GM12878 (cell line): ENCODE results near the gene SMAD4. TPM values are rescaled to one million over a fixed set of nuclear protein-coding genes. Genes with fewer than 3 reads are reported as not detected.
A peak's percentile ranks its signal among the peaks of the same experiment; 100 is the strongest.

ENCODE experiments used
- BHLHE40 ChIP-seq, 2 experiments: fragments of 450-650 bp in 1 of 2; IDR thresholded peaks; 2 replicates each; pipeline ENCODE4 v1.6.1; 2011 to 2017; ENCODE audit warnings: low read depth in 2 of 2, borderline replicate concordance in 1 of 2, improper control_type of control experiment in 1 of 2, low read length in 1 of 2, mild to moderate bottlenecking in 1 of 2
- CEBPB ChIP-seq, 2 experiments: fragments of 150-350 bp in 1 of 2; IDR thresholded peaks; 2 replicates each; pipeline ENCODE4 v1.6.1; 2012 to 2014; ENCODE audit warnings: low read depth in 2 of 2, low read length in 2 of 2, borderline replicate concordance in 1 of 2, inconsistent platforms in 1 of 2
- CREB1 ChIP-seq: IDR thresholded peaks from 2 replicates; pipeline ENCODE4 v1.6.1; 2012; ENCODE audit warnings: low read depth, mild to moderate bottlenecking, inconsistent platforms
- EGR1 ChIP-seq, 2 experiments: IDR thresholded peaks; 1 replicate in 1 of 2; 2 replicates in 1 of 2; pipeline ENCODE4 v1.6.1; 2011 to 2012; ENCODE audit warnings: low read depth in 2 of 2, low read length in 2 of 2, borderline replicate concordance in 1 of 2, mild to moderate bottlenecking in 1 of 2, moderate library complexity in 1 of 2
- FOXM1 ChIP-seq: IDR thresholded peaks from 2 replicates; pipeline ENCODE4 v1.6.1; 2012; ENCODE audit warnings: low read depth, mild to moderate bottlenecking, inconsistent platforms, low read length, moderate library complexity
- HCFC1 ChIP-seq: fragments of 150-350 bp; IDR thresholded peaks from 2 replicates; pipeline ENCODE4 v1.6.1; 2014; ENCODE audit warnings: low read length
- HDGF ChIP-seq: fragments of 450-650 bp; IDR thresholded peaks from 2 replicates; pipeline ENCODE4 v1.6.1; 2016; ENCODE audit warnings: antibody characterized with exemption
- JUNB ChIP-seq: IDR thresholded peaks from 2 replicates; pipeline ENCODE4 v1.6.1; 2016; ENCODE audit warnings: antibody characterized with exemption, mild to moderate bottlenecking
- MTA3 ChIP-seq: IDR thresholded peaks from 2 replicates; pipeline ENCODE4 v1.6.1; 2012; ENCODE audit warnings: low read length, inconsistent platforms, borderline replicate concordance
- RCOR1 ChIP-seq: conservative IDR thresholded peaks from 2 replicates; pipeline ENCODE4 v1.6.1; 2012; ENCODE audit warnings: low read depth, low read length, improper control_type of control experiment
- SKIL ChIP-seq: fragments of 450-650 bp; IDR thresholded peaks from 2 replicates; pipeline ENCODE4 v1.6.1; 2017; ENCODE audit warnings: mild to moderate bottlenecking, low read depth, inconsistent platforms; ENCODE audit not compliant: poor library complexity, severe bottlenecking
- SREBF1 ChIP-seq: IDR thresholded peaks from 2 replicates; pipeline ENCODE4 v1.6.1; 2012; ENCODE audit warnings: mild to moderate bottlenecking, low read length
- YY1 ChIP-seq: IDR thresholded peaks from 2 replicates; pipeline ENCODE4 v1.6.1; 2011; ENCODE audit warnings: low read depth, mild to moderate bottlenecking, low read length
- polyA plus RNA-seq, 11 experiments: library from polyadenylated mRNA; depleted of rRNA in 4 of 11; unstranded in 6 of 11; stranded (reverse) in 5 of 11; fragments of >200 nt; fragmentation: Nextera tagmentation in 4 of 11; fragmentation: Illumina TruSeq in 1 of 11; extraction: Ambion mirVana in 4 of 11; extraction: Trizol in 1 of 11; gene quantifications; 1 replicate in 1 of 11; 2 replicates in 10 of 11; pipeline versions ENCODE4 v1.2.1 to v1.2.3, GENCODE V29; 2011 to 2016; ENCODE audit warnings: inconsistent platforms in 2 of 11, missing spikeins in 2 of 11, low read depth in 1 of 11
- total RNA-seq, 4 experiments: library from RNA; depleted of rRNA in 3 of 4; stranded (reverse); fragments of >200 nt in 3 of 4; fragmentation: Illumina TruSeq in 1 of 4; extraction: Trizol in 1 of 4; gene quantifications; 2 replicates each; pipeline versions ENCODE4 v1.2.1 to v1.2.3, GENCODE V29; 2013 to 2021
- TF ChIP-seq, protein P1 (sequence below): IDR thresholded peaks from 2 replicates; pipeline ENCODE4 v1.6.1; 2012; ENCODE audit warnings: low read depth, low read length, improper control_type of control experiment
- TF ChIP-seq, protein P2 (sequence below): IDR thresholded peaks from 2 replicates; pipeline ENCODE4 v1.6.1; 2012; ENCODE audit warnings: mild to moderate bottlenecking, low read depth, low read length
- TF ChIP-seq, protein P3 (sequence below): fragments of 450-650 bp; IDR thresholded peaks from 2 replicates; pipeline ENCODE4 v1.6.1; 2018; ENCODE audit warnings: mild to moderate bottlenecking, low read depth, moderate library complexity; ENCODE audit not compliant: partially characterized antibody
- TF ChIP-seq, protein P4 (sequence below): IDR thresholded peaks from 2 replicates; pipeline ENCODE4 v1.6.1; 2012; ENCODE audit warnings: low read depth, low read length, improper control_type of control experiment

SMAD4 gene
- total and polyA plus RNA-seq, 10 of the 15 experiments (the other 5 are each of a cell fraction or from before 2014, with no cell fraction given): 9.6 to 99.9 (median 37.5) TPM

DNA sequence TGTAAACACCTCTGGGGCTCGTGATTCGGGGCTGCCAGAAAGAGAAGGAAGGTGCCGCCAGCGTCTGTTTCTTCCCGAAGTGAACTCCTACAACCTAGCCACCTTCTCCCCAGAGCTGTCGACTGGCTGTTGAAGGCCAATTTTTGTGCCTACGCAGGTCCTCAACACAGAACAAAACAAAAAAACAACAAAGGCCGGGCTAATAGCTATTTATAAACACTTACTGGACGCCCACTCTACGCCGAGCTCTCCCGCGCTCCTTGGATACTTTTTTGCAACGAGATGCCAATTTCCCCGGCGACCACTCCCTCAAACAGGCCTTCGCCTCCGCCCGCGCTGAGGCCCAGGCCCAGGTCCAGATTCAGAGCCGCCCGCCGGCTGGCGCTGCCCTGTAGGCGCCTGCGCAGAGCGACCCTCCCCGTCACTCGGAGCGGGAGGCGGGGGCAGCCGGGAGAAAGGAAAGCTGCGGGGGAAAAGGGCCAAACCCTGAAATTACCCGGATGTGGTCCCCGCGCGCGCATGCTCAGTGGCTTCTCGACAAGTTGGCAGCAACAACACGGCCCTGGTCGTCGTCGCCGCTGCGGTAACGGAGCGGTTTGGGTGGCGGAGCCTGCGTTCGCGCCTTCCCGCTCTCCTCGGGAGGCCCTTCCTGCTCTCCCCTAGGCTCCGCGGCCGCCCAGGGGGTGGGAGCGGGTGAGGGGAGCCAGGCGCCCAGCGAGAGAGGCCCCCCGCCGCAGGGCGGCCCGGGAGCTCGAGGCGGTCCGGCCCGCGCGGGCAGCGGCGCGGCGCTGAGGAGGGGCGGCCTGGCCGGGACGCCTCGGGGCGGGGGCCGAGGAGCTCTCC lies at the start of gene SMAD4 (continued):
- TF ChIP-seq SKIL: no peak
- TF ChIP-seq, protein P1, sequence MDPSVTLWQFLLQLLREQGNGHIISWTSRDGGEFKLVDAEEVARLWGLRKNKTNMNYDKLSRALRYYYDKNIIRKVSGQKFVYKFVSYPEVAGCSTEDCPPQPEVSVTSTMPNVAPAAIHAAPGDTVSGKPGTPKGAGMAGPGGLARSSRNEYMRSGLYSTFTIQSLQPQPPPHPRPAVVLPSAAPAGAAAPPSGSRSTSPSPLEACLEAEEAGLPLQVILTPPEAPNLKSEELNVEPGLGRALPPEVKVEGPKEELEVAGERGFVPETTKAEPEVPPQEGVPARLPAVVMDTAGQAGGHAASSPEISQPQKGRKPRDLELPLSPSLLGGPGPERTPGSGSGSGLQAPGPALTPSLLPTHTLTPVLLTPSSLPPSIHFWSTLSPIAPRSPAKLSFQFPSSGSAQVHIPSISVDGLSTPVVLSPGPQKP: no peak
- TF ChIP-seq, protein P2, sequence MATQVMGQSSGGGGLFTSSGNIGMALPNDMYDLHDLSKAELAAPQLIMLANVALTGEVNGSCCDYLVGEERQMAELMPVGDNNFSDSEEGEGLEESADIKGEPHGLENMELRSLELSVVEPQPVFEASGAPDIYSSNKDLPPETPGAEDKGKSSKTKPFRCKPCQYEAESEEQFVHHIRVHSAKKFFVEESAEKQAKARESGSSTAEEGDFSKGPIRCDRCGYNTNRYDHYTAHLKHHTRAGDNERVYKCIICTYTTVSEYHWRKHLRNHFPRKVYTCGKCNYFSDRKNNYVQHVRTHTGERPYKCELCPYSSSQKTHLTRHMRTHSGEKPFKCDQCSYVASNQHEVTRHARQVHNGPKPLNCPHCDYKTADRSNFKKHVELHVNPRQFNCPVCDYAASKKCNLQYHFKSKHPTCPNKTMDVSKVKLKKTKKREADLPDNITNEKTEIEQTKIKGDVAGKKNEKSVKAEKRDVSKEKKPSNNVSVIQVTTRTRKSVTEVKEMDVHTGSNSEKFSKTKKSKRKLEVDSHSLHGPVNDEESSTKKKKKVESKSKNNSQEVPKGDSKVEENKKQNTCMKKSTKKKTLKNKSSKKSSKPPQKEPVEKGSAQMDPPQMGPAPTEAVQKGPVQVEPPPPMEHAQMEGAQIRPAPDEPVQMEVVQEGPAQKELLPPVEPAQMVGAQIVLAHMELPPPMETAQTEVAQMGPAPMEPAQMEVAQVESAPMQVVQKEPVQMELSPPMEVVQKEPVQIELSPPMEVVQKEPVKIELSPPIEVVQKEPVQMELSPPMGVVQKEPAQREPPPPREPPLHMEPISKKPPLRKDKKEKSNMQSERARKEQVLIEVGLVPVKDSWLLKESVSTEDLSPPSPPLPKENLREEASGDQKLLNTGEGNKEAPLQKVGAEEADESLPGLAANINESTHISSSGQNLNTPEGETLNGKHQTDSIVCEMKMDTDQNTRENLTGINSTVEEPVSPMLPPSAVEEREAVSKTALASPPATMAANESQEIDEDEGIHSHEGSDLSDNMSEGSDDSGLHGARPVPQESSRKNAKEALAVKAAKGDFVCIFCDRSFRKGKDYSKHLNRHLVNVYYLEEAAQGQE: no peak
- TF ChIP-seq, protein P3, sequence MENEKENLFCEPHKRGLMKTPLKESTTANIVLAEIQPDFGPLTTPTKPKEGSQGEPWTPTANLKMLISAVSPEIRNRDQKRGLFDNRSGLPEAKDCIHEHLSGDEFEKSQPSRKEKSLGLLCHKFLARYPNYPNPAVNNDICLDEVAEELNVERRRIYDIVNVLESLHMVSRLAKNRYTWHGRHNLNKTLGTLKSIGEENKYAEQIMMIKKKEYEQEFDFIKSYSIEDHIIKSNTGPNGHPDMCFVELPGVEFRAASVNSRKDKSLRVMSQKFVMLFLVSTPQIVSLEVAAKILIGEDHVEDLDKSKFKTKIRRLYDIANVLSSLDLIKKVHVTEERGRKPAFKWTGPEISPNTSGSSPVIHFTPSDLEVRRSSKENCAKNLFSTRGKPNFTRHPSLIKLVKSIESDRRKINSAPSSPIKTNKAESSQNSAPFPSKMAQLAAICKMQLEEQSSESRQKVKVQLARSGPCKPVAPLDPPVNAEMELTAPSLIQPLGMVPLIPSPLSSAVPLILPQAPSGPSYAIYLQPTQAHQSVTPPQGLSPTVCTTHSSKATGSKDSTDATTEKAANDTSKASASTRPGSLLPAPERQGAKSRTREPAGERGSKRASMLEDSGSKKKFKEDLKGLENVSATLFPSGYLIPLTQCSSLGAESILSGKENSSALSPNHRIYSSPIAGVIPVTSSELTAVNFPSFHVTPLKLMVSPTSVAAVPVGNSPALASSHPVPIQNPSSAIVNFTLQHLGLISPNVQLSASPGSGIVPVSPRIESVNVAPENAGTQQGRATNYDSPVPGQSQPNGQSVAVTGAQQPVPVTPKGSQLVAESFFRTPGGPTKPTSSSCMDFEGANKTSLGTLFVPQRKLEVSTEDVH: no peak
- no peak for TF ChIP-seq CEBPB (IDR thresholded peaks at IDR 0.05; ENCODE audit: borderline replicate concordance in 1 of 2, low read depth in 2 of 2, low read length in 2 of 2)
- no peak; the same call in 1 of the 2 replicates for TF ChIP-seq RCOR1
- no peak for TF ChIP-seq FOXM1
- no peak; the same call in 1 of the 2 replicates for TF ChIP-seq HDGF
- TF ChIP-seq JUNB: no peak
- TF ChIP-seq SREBF1: no peak
- TF ChIP-seq YY1: peak; percentile 48; the same call in 1 of the 2 replicates
- TF ChIP-seq, protein P4, sequence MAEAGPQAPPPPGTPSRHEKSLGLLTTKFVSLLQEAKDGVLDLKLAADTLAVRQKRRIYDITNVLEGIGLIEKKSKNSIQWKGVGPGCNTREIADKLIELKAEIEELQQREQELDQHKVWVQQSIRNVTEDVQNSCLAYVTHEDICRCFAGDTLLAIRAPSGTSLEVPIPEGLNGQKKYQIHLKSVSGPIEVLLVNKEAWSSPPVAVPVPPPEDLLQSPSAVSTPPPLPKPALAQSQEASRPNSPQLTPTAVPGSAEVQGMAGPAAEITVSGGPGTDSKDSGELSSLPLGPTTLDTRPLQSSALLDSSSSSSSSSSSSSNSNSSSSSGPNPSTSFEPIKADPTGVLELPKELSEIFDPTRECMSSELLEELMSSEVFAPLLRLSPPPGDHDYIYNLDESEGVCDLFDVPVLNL: peak; percentile 57; the same call in 1 of the 2 replicates
- TF ChIP-seq CREB1: 0 out of 2 replicates have a peak, but pooled peaks have one; percentile 9
- no peak for TF ChIP-seq MTA3
- TF ChIP-seq EGR1 (IDR thresholded peaks at IDR 0.05; ENCODE audit: borderline replicate concordance in 1 of 2, low read depth in 2 of 2, low read length in 2 of 2): peak in 1 of 2 experiments; percentile 46; a peak in 1 of 3 replicates
- peak in 1 of 2 experiments; percentile 36; a peak in 2 of 4 replicates for TF ChIP-seq BHLHE40 (IDR thresholded peaks at IDR 0.05; ENCODE audit: borderline replicate concordance in 1 of 2, low read depth in 2 of 2, low read length in 1 of 2)
- TF ChIP-seq HCFC1: no peak; the same call in 1 of the 2 replicates
